Inflammatory macrophage treated with lipopolysaccharide for 4 hours (primary cell): ENCODE results near the gene DTX4.

Experiments used
- DNase-seq: peaks from one replicate; pipeline ENCODE4 v3.0.0-alpha.2; 2020

DTX4 gene

GRCh38 chr11:59192446-59193020 is 20.6 kb downstream of the DTX4 start:
- DNase-seq = no peak

DNA sequence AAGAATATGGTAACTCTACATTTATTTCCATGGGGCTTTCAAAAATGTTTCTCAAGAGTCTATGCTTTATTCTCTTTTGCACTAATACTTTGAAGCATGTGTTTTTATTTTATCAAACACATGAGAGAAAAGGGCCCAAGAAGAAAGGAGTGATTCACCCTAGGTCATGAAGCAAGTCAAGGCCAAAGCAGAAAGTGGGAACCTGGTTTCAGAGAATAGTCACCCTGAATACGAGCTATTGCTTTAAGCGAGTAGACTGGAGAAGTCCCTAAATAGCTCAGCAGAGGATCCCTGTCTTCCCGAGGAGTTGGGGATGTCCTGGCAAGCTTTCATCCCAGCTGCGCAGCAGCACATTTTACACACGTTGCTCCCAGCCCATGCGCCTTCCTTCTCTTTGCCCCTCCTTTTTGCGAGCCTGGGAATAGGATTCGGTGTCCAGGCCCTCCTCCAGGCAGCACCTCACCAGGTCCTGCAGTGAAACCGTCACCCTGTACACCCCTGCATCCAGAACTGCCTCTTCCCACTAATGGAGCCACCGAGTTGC is 21.7 kb downstream of the DTX4 start:
- DNase-seq = peak; percentile 71

DNA sequence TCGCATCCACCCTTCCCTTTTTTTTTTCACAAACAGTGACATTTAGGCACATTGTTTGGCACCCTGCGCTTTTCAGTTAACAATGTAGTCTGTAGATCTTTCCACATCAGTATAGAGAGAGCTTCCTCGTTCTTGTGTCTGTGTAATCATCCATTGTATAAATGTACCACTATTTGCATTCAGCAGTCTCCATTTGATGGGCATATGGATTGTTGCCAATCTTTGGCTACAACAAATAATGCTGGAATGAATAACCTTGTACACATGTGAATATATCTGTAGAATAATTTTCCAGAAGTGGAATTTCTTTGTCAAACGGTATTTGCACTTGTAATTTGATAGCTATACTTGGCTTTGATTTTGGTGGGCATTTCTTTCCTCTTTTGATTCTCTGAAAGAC is 23.7 kb downstream of the DTX4 start:
- DNase-seq = no peak

DNA sequence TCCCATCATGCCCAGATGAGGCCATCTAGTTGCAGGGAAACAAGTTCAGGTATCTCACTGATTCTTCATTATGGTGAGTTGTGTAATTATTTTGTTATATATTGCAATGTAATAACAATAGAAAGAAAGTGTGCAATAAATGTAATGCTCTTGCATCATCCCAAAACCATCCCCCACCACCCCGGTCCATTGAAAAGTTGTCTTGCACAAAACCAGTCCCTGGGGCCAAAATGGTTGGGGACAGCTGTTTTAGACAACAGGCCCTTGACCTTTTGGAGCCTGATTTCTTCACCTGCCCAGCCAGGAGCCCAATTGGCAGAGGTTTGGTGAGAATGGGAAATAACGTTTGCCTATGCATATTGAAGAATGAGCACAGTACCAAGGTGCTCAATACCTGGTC is 24.8 kb downstream of the DTX4 start:
- DNase-seq = no peak

GRCh38 chr11:59197991-59198390 is 26.1 kb downstream of the DTX4 start:
- peak; percentile 61 for DNase-seq

- peak; percentile 81 for DNase-seq
Observed at GRCh38 chr11:59198726-59199125, 26.8 kb downstream of the DTX4 start.

GRCh38 chr11:59199546-59200422 is 27.9 kb downstream of the DTX4 start:
- peak; percentile 92 for DNase-seq

DNA sequence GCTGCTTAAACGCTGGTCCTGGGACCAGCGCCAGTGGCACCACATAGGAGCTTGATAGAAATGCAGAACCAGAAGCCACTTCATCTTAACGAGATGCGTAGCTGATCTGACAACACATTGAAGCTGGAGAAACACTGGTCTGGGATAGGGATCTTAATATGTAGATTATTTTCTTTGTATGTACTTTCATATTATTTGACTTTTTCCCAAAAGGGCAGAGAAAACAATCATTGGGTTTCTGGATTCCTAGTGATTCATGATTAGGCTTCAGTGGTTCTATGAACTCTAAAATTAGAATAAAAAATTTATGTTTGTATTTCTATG is 28.5 kb downstream of the DTX4 start:
- DNase-seq = no peak

GRCh38 chr11:59201353-59201752 is 29.4 kb downstream of the DTX4 start:
- no peak for DNase-seq

GRCh38 chr11:59204746-59205145 is 32.8 kb downstream of the DTX4 start:
- no peak for DNase-seq

GRCh38 chr11:59205648-59206047 is 33.7 kb downstream of the DTX4 start:
- peak; percentile 50 for DNase-seq

GRCh38 chr11:59206635-59207034 is 34.7 kb downstream of the DTX4 start:
- peak; percentile 63 for DNase-seq

DNA sequence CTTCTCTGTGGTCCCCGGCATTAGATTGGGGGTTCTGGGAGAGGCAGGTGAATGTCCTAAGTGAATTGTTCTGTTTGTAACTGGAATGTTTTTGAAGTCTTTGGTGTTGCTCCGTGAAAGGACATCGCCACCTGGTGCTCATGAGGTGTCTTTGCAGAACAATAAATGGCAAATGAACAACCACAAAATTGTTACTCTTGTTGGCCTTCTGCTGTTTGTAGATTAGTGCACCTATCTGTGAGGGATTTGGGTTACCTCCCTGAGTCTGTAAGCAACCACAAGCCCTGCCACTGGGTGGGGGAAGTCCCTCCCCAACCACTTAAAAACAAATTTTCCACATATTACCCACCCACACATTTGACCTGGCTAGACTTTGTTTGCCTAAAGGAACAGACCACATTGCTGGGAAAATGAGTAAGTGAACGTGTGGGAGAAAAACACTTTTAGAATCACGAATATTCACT is 36.1 kb downstream of the DTX4 start:
- peak; percentile 65 for DNase-seq

GRCh38 chr11:59208956-59209355 is 37.0 kb downstream of the DTX4 start:
- no peak for DNase-seq

- no peak for DNase-seq
Observed at GRCh38 chr11:59212222-59212621, 40.3 kb downstream of the DTX4 start.

DNA sequence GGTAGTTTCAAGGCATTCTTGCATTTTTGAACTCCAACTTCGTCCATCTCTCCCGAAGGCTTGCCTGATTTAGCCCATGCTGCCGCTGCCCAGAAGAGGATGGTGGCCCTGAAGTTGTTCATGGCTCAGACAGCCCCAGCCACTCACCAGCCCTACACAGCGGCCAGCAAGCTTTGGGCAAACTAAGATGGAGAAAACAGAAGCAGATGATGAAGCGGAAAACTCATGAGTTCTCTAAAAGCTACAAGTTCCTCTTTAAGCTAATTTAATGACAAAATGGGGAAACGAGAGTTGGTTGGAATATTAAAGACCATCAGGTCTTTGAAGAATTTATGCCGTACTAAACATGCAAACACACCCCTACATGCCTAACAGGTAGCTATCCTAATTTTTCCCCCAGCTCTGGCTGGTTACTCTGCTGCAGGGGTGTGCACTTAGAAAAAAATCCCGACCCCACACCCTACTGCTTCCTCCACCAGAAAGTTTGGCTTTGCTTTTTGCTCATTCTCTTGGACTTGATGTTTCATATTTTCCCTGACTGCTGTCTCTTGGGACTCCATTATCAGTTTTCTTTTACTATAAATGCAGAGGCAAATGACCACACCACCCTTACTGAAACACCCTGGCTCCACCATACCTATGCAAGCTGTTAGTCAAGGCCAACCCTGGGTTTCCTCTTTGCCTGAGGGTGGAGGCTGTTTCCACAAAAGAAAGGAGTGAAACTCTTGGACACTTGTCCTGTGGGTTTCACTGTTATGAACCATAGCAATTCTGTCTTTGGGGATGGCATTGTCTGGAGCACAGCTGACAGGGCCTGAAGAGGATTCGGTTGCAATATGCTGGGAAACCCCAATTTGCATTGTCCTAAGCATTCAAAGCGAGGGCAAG is 41.1 kb downstream of the DTX4 start, which contains the start of gene MPEG1:
TSS of gene MPEG1 (minus strand) at position 184 of the 888 bp plus-strand sequence. CDS start at position 122, 62 bp downstream.
- DNase-seq = peak; percentile 94

GRCh38 chr11:59214141-59214893 is 42.4 kb downstream of the DTX4 start:
- DNase-seq = no peak

- DNase-seq = peak; percentile 96
Observed at GRCh38 chr11:59216641-59217564, 45.0 kb downstream of the DTX4 start.

GRCh38 chr11:59218319-59218718 is 46.4 kb downstream of the DTX4 start:
- peak; percentile 46 for DNase-seq

GRCh38 chr11:59218893-59219292 is 47.0 kb downstream of the DTX4 start:
- DNase-seq = peak; percentile 94

GRCh38 chr11:59219836-59220235 is 47.9 kb downstream of the DTX4 start:
- no peak for DNase-seq
